ENCODE results near the gene SPATS2L.
A peak's percentile ranks its signal among the peaks of the same experiment; 100 is the strongest.

Gene SPATS2L

DNA sequence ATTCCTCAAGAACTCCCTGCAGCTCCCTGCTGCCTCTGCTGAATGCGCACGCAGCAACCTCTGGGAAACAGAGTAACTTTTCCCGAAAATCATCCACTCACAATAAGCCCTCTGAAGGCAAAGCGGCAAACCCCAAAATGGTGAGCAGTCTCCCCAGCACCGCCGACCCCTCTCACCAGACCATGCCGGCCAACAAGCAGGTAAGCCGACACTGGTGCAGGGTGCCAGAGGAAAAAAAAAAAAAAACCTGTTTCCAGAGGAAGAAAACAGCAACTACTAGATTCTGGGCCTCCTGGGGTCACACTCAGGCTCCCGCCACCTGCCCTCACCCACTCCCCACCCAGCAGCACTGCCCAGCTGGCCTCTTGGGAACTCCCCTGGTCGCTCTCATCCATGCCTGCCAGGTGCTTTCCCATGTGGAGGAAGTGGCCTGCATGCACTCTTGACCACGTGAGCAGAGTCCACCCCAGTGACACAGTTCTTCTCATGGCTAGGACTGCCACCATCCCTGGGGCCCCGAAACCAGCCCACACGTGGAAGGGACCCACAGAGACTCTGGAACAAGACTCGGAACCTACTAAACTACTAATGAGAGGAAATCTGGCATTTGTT is 166.5 kb downstream of the SPATS2L start:
- DNase-seq, result no peak

DNA sequence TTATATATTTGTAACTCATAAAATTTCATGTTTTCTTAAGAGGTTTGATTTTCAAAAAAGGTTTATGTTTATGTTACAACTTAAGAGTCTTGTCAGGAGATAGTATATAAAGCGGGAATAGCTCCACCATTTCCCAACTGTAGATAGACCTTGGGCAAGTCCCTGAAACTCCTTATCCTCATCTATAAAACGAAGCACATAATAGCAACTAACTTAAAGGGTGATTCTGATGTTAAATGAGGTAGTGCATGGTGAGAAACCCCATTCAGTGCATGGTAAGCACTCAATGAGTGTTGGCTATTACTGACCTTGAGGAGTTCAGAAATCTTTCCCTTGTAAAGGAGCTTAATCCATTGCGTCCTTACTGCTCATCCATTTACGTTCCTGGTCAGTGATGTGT is 169.3 kb downstream of the SPATS2L start:
- no peak for DNase-seq

DNA sequence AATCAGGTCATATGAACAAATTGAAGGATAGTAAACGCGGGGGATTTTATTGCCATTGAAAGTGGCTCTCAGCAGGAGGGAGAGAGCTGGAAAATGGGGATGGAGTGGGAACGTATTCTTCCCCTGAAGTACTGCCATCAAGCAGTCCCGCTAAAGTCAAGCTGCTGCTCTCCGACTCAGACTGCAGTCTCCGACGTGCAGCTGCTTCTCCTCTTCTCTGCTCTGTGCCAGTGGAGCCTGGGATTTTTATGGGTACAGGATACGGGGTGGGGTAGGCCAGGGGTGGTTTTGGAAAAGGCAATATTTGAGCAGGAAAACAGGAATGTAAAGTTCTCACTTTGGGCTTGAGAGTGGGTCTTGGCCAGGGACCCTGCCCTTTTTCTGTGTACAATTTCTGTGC is 170.3 kb downstream of the SPATS2L start:
- DNase-seq, result no peak

DNA sequence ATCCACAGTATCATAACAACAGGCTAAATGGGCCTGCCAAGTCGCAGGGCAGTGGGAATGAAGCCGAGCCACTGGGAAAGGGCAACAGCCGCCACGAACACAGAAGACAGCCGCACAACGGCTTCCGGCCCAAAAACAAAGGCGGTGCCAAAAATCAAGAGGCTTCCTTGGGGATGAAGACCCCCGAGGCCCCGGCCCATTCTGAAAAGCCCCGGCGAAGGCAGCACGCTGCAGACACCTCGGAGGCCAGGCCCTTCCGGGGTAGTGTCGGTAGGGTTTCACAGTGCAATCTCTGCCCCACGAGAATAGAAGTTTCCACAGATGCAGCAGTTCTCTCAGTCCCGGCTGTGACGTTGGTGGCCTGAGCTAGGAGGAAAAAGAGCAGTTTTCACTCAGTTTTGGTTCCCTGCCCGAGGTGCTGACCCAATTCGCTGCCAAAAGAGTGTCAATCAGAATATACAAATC is 171.2 kb downstream of the SPATS2L start:
- no peak for DNase-seq

DNA sequence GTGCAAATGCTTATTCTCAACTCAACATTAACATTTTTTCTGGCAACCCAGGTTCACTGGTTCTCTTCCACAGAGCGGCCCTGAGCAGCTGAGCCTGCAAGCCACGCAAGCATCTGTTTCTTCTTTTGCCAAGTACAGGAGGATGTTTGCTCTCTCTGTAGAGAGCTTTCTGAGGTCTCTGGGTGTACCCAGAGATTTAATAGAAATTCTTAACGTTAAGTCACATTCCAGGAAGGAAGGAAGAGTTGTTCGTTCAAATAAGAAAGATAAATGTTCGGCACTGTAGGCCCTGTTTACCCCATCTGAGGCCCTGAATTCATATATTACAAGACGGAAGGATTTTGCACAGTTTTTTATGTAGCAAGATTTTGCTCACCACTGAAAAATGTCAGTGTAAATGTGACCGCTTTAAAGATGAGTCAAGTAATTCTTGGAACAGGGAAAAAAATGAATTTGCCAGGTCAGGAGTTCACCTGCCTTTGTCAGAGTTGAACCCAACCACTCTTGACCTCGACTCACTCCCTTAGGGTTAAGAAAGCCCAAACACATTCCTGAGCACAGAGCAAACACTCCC is 173.3 kb downstream of the SPATS2L start:
- no peak for DNase-seq

DNA sequence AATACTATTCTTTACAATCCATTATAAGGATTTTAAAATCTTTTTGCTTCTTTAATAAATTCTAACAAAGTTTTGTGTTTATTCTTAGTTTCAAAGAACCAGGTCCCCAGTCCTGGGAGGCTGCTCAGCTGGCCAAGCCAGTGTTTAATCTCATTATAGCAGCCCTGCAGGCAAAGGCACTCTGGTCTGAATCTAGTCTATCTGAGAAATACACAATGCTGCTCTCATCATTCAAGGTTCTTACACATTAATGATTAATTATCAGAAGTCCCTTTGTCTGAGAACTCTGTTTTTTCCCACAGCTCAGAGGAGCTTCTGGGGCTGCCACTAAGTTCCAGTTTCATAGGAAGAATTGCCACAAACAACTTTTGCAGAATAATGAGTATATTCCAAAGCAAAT is 175.7 kb downstream of the SPATS2L start:
- no peak for DNase-seq

DNA sequence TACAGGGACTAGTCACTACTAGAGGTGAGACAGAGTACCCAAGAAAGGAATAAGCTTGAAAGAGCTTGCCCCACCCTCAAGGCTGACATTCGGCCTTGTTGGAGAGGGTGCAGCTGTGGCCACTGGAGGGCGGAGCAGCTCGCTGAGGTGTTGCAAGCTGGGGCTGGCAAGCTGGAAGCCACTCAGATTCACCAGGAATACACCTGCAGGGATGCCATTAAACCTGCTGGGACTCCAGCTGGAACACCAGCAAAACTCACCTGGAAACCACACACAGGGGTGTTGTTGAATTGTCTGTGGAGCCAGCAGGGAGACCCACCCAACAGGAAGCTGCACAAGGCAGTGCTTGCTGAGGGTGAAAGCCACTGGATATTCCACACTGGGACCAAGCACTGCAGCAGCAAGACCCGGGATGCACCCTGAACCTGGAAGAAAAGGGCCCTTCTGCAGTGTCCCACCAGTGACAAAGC is 177.3 kb downstream of the SPATS2L start:
- DNase-seq, result peak; percentile 52 to 84

DNA sequence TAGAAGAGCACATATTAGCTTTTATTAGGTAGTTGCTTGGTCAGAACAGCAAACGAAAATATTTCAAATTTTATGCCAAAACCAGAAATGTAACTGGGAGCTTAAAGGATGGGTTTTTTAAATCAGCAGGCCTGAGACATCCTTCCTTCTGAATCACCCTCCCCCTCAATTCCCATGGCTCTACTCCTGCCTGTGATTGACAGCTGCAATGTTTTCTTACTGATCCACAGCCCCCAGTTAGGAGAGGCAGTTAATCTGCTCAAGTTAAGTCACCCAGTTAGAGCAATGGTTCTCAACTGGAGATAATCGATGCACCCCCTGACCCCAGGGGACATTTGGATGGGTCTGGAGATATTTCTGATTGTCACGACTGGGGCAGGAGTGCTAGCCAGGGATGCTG is 178.4 kb downstream of the SPATS2L start:
- DNase-seq, result no peak

DNA sequence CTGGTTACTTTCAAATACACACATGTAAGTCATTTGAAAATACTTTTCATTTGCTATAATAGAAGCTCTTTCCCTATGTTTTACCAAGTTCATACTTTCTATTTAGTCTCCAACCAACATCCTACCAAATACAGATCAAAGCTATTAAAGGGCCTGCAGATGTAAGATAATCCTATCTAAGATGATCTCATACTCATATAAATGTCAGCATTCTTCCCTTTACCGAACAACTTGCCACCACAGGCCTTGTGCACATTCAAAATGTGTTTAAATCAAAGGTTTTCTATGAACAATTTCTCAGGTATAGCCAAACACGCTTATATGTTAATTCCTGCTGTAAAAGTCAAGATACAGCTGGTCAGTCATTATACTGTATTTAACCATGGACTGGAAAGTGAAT is 180.0 kb downstream of the SPATS2L start:
- no peak for DNase-seq

DNA sequence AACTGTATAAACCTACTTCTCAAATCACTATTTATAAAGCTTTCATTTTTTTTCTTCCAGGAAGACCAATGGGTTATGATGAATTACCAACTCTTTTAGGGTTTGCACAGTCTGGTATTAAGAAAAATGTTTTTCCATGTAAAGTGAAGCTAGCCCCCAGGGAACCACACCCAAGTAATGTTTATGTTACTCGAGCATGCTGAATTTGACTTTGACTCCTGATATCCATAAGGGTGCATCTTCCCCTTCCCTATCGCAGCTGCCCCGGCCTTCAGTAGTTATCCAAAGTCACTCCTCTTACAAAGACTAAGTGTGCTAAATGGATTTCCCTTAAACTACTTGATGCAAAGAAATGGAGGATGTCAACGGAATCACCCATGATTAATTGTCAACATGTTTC is 181.7 kb downstream of the SPATS2L start:
- DNase-seq, result no peak

DNA sequence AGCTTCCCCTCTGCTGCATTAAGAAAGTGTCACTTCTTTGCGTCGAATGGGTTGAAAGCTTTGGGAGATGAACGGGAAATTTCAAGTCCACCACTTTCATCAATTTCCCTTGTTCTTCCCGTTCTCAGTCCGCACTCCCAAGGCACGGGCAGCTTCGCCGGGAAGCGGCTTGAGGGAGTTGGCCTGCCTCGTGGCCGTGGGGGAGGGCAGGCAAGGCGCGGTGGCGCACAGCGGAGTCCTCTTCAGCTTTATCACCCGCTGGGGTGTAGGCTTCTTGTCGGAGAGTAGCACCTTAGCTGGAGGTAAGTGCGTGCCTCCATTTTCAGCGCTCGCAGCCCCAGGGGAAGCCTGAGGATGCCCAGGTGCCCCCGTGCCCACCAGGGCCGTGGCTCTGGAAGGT is 183.5 kb downstream of the SPATS2L start:
- no peak for DNase-seq

DNA sequence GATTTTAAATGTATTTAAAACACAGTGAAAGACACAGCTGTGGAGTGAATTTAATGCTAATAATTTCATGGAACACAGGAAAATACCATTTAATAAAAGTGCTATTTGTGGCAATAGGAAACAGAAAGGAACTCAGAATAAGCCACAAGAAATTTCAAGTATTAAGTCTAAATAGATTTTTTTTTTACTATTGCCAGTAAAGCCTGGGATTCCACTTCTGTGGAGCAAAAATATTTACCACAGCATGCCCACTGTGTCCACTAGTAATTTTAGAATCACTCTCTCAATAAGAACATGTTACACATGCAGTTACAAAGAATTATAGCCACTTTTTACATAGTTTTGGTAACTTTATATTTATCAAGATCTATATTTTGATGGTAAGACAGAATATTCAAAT is 186.2 kb downstream of the SPATS2L start:
- no peak for DNase-seq

DNA sequence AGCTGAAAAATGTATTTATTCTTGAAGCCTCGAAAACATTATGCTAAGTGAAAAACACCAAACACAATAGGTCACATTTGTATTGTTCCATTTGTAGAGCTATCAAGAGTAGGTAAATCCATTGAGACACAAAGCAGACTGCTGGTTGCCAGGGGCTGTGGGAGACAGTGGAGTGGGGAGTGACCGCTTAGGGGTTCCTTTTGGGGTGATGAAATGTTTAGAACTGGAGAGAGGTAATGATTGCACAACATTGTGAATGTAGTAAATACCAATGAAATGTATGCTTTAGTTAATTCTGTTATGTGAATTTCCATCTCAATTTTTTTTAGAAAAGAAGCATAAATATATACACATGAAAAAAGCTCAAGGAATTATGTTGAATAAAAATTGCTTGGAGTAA is 187.6 kb downstream of the SPATS2L start:
- DNase-seq, result no peak

DNA sequence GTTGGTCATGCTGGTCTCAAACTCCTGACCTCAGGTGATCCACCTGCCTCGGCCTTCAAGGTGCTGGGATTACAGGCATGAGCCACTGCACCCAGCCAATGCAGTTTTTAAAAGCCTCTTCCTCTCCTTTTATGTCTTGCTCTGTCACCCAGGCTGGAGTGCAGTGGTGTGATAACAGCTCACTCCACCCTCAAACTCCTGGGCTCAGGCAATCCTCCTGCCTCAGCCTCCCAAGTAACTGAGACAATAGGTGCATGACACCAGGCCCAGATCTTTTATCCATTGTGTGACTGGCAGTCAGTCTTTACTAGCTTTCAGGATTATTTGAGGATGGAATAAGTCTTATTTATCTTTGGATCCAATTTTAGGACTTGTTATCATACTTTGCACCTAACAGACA is 190.2 kb downstream of the SPATS2L start:
- DNase-seq, result no peak

DNA sequence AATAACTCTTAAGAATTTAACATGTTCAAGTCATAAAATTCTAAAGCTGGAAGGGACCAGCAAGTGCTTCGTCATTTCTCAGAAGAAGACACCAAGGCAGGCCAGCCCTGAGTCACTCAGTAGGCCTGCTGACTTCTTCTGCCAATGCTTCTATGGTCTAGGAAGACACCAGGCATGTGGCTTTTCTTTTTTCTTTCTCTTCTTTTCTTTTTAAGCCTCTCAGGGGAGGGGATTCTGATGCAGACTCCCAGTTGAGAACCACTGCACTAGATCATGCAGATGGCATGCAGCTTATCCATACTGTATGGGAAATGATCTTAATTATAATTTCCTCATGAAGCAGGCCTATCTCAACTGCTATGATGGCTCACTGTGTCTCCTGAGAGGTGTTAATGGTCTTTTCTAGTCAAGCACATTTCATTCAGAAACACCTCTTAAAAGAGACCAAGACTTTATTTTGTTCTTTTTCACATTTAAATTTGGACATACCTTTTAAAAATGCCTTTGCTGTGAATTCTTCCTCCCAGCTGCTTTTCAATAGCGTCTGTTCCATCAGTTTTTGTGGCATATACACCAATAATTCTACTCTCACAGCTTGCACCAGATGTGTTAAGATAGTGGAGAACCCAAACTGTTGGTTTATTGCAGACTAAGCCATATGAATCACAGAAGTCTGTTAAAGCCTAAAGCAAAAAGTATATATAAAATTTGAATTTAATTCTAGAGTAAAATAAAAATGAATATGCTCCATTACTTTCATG is 192.1 kb downstream of the SPATS2L start:
- DNase-seq, result no peak

DNA sequence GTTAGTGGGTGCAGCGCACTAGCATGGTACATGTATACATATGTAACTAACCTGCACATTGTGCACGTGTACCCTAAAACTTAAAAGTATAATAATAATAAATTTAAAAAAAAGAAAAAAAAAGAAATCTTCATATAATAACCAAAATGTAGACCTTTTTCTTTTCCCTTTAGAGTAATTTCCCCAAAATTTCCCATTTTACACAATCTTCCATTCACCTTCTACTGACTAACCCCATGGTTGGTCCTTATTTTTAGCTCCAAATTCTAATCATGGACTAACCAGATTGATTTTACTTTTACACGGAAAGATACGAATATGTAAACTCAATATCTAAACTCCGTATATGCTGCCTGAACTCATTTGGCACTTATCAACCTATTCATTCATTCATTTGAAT is 195.7 kb downstream of the SPATS2L start:
- no peak for DNase-seq

DNA sequence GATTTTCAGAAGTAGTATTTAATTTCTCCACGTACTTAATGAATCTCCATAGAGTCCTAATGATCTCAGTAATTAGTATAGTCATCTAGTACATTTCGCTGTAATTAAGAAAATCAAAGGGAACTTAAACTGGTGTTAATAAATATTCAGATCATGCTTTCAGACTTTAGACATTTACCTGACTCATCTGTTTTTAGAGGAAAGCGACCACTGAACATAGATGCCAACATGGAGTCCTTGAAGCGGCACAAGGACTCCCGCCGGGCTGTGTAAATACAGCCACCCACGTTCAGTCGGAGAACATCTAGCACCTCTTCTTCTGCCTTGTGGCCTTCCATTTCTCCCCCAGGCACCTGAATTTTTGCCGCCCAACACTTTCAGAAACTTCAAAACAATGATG is 200.2 kb downstream of the SPATS2L start:
- no peak for DNase-seq

DNA sequence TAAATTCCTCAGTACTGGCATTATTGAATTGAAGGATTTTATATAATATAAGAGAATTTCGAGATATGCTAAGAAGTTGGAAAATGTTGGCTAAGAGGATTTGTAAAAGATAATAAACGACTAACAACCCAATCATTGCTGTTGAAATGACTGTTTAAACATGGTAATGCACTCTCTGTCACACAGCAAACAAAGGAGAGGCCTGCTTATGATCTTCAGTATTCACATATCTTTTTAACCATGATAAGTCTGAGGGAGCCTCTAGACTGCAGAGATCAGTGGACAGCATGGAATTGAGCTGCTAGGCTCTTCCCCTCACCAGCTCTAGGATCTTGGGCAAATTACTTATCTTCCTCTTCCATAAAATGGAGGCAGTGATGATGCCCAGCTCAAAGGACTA is 200.7 kb downstream of the SPATS2L start:
- DNase-seq, result no peak

DNA sequence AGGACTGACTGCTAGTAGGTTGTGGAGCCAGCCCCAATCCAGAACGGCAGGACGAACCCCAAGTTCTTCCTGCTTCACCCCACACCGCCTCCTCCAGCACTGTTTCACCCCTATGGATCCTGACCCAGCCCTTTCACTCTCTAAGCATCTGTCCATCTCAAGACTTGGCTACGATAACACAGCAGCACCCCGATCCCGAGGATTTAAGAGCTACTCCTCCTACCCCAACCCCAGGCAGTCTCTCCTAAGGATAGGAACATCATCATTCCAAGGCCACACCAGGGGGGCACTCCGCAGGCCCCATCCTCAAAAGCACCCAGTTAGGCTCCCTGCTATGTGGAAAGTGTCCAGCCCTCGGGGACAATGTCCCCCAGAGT is 202.7 kb downstream of the SPATS2L start:
- peak; percentile 22 to 49 for DNase-seq

DNA sequence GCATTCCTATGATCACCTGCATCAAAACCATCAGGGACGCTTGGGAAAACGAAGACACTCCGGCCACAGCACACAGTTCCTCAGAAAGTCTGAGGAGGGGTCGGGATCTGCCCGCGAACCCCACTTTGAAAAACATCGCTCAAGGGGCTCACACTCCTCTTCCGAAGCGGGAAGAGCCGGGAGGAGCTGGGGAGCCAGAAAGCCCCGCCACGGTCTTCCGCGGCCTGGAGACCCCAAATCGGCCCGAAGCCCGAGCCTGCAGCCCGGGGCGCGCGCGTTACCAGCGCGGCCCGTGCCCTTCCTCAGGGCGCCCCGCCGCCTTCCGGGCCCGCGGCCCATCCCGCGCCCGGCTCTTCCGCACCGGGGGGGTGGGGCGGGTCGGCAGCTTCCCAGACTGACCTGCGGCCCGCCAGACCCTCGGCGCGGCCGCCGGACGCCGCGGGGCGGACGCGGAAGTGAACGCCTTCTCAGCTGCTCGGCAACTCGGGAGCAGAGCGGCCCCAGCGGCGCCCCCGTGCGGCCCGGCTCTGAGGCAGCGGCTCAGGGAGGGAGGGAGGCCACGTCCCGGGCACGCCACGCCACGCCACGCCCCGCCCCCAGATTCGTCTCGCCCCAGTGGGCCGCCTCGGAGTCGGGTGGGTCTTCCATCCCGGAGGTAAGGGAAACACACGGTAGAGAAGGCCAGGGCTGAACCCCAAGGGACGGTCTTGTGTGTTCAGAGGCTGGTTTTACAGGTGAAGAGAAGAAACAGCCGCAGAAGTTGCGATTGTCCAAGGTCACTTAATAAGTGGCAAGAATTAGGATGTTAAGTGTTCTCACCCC is 203.3 kb downstream of the SPATS2L start, which contains the start of gene KCTD18:
Gene KCTD18 (minus strand): TSS at position 457 of the 822 bp plus-strand sequence. CDS start 3,052 bp downstream, outside the sequence.
- DNase-seq, result peak; percentile 91 to 93

DNA sequence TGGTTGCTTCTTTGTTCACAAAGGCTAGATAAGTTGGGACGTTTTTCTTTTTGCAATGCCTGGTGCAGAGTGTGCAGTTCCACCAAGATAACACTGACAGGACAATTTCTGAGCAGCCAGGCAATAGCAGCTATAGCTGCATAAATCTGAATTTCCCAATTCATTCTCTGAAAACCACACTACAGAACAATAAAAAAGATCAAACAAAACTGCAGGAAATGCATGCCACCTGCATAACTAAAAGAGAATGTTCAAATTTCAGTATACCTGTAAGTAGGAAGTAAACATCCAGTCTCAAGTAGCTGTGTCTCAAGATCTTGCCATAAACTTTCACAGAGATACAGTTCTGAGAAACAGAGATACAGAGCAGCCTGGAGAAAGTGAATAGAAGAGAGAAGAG is 208.7 kb downstream of the SPATS2L start:
- no peak for DNase-seq

DNA sequence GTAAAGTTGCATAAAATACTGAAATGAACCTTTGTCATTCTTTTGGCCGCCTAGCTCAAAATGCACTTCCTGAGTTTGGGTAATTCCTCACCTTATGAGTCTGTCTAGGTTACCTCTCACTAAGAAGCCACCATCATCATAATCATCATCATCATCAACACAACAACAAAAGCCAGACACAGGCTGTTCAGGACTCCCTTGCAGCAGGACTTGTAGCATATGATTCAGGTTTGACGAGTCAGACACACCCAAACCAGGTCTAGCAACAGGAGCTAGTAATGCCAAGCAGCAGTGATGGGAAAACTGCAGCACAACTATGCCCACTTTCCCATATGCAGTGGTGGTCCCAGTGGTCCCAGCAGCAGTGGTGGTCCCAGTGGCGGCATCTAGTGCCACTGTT is 216.7 kb downstream of the SPATS2L start:
- no peak for DNase-seq

DNA sequence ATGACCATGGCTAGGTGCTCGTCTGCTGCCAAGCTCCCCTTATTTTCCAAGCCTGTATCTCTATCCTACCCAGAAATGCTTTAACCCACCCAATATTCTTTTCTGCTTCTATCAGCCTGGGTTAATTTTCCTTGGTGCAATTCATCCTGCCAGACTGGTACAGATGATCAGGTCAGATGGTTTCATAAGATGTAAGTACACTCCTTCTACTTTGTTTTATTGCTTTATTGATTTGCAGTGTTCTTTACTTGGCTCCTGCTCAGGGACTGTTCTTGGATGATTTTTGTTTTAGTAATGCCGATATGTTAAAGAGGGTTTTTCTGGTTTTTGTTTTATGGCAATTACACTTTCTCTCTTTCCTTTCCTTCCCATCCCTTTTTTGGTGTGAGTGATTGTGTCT is 217.1 kb downstream of the SPATS2L start:
- DNase-seq, result no peak
